GM21367 (cell line): Measurements from ENCODE around the gene NDST3.

ENCODE experiments used
- ATAC-seq: cut with Tn5 transposase; IDR thresholded peaks from one replicate; pipeline ENCODE4 v1.9.1; 2021; ENCODE audit not compliant: unreplicated experiment

NDST3 gene

DNA sequence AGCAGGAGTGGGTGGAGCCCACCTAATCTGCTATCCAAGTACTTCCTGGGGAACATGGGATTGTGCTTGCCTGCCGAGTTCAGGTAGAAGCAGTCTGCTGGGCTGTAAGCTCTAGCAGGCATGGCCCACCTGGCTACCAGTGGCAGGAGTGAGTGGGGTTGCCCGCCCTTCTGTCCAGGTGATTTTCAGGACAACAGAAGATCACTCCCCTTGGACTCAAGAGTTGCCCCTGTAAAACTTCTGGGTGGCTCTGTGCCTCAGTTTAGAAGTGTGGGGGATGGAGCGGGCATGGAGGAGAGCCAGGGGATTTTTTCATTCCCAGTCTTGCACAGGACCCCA, 43.5 kb downstream of the NDST3 start:
- no peak for ATAC-seq

DNA sequence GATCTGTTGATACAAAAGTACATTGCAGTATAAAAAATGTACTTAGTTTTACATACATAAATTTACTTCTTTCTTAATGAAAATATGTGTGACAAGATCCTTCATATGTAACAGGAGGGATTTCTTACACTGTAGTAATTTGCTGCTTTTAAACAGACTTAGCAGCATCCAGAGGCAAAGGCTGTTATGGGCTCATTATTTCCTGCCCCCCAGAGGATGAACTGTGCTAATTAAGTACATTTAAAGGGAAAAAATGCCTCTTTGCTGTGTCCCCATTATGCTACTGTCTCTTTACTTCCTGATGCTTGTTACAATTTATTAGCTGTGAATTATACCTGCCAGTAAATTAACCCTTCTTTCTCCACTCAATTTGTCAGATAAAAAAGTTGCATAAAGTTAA, 47.1 kb downstream of the NDST3 start:
- ATAC-seq = no peak

- no peak for ATAC-seq
These were observed 47.9 kb downstream of the NDST3 start for GRCh38 chr4:118082182-118082581.

DNA sequence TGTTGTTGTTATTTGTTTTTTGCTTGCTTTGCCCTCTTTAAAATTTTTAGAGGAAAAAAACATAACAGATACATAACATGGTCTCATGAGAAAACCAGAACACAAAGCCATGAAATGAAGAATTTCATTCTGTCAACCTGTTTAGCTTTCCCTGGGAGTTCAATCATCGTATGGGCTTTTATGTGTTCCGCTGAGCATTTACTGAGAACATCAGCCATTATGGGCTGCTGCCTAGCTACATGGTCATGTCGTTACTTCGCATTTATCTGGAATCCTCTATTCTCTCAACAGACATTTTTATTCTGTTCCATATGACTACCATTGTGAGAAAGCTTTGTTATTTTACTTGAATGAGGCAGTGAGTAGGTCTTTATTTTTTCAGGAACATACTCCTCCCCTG, 51.4 kb downstream of the NDST3 start:
- ATAC-seq = no peak

GRCh38 chr4:118086344-118086743, 52.1 kb downstream of the NDST3 start:
- no peak for ATAC-seq

DNA sequence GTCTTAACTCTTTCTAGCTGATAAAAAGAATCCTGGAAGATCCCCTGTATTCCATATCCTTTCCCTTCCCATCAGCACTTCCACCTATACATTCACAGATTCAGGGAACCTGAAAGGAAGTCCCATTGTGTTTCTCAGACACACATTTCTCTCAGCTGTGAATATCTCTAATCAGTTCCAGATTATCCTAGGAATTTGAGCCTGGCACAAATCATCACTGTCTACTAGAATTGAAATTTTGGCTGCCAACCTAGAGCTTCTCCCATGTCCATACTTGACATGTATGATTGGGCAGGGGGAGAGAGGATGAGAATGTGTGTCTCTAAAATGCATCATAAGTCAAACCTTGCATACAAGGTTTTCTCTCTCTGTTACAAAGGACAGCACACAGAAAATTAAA, 53.1 kb downstream of the NDST3 start:
- ATAC-seq = no peak

GRCh38 chr4:118099106-118099505, 64.8 kb downstream of the NDST3 start:
- no peak for ATAC-seq

- no peak for ATAC-seq
These were observed 67.9 kb downstream of the NDST3 start for GRCh38 chr4:118102195-118102594.

DNA sequence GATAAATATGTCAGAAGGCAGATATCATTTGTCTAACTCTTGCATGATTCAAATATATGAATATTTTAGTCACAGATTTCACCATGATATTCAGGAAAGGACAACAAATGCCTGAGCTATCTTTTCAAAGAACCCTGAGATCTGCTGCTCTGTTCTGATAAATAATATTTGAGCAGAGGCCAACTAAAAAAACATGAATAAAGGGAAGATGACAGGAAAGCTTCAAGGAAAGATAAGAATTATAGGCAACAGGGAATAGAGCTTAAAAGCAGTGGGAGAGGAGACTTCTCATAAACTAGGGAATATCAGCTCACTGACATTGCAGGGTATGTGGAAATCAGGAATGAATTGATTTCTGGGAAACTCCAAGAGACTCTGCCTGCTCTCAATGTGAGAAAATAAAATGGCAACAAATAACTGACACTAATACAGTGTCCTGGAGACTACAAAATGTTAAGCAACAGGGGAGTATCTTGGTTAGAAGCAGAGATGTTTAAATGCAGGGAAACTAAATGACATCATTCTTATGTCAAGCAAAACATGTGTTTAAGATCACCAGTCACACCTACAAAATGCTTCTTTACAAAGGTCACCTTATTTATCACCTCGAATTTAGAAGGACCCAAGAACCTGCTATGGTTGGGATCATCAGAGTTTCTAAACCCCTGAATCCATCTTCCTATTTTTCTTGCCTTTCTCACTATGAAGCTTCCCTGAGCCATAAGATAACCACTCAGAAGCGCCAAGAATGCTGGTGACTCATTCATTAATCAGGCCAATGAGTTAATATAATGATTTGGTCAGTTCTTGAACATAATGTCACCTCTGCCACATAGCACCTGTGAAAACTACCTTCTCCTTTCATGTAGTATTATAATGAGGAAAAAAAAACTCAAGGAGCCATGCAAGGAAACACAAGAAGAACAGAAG, 78.1 kb downstream of the NDST3 start:
- ATAC-seq = no peak

- ATAC-seq = peak; percentile 76
These were observed 78.9 kb downstream of the NDST3 start for GRCh38 chr4:118113220-118113619.

- ATAC-seq = no peak
These were observed 80.4 kb downstream of the NDST3 start for GRCh38 chr4:118114720-118115119.

DNA sequence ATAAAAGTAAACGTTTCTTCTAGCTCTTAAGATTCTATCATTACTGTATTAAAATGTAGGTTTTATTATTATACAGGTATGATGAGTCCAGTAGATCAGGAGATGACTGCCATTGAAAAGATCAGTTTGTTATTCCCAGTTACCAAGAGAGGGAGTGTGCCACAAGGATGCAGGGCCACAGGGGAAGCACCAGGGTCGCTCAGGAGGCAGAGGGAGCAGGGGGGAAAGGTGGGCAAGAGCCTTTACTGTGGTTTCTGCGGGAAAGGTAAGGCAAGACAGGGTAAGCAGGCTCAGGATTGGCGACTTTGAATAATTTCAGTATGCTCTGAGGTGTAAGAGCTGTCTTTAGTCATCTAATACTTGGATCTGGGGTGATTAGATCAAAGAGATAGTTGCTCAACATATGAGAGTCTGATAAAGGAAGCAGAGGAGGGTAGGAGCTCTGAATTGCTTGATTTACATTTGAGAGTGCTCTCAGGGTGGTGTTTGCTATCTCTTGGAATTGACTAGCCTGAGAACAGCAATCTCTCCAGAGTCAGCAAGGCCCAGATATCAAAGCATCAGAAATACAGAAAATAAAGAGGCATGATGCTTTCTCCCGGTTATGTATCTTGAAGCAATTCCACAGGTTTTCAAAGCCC, 86.0 kb downstream of the NDST3 start:
- ATAC-seq = no peak

DNA sequence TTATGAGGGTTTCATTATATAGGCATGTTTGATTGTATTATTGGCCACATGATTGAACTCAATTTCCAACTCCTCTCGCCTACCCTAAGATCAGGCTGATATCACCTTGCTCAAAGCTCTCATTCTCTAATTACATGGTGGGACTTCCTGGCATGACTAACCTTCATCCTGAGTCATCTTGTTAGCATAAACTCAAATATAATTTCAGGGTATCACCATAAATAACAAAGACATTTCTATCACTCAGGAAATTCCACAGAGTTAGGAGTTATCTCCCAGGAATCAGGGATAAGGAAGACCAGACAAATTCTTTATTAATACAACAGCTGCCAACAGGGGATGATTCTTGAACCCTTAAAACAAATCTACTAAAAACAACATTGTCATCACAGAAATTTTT, 90.7 kb downstream of the NDST3 start:
- no peak for ATAC-seq

DNA sequence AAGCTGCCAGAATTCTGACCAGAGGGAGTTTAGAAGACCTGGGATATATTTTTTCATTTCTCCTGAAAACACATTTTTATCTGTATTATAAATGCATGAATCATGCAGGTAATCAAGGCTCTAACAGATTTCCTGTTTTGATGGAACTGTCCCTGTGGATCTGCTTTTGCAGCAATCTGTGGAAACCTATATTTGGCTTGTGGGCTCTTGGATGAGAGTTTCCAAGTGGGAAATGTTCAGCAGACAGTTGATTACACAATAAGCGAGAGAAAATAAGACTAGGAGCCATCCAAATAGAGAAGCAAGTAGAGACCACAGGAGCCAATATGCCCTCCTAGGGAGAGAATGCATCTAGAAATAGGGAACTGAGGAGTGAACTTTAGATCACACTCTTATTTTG, 105.0 kb downstream of the NDST3 start:
- no peak for ATAC-seq

GRCh38 chr4:118141240-118141639, 107.0 kb downstream of the NDST3 start:
- no peak for ATAC-seq

GRCh38 chr4:118154649-118155048, 120.4 kb downstream of the NDST3 start:
- no peak for ATAC-seq

- ATAC-seq = no peak
These were observed 121.2 kb downstream of the NDST3 start for GRCh38 chr4:118155516-118155915.

DNA sequence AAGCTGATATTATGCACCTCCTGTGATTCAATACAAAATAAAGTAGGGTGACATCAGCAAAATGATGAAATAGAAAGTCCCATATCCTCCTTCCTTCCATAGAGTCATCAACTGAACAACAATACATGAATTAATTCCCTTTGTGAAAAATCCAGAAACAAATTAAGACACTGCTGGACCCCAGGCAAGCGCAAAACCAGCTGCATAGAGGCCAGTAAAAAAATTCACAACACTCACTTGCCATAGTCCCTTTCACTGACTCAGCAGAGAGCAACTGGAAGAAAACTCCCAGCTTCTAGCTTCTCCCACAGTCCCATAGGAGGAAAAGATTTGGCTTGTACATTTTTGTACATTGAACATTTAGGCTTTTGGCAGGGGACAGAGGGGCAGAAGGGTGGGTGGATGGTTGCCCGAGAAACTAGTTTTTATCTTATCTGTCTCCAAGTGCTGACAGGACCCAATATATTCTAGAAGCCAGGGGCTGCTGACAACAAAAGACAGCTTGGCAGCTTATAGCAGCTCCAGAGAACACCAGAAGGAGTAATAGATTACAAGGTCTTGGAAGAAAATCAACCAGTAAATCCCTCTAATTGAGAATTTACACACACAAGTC, 124.6 kb downstream of the NDST3 start:
- no peak for ATAC-seq

DNA sequence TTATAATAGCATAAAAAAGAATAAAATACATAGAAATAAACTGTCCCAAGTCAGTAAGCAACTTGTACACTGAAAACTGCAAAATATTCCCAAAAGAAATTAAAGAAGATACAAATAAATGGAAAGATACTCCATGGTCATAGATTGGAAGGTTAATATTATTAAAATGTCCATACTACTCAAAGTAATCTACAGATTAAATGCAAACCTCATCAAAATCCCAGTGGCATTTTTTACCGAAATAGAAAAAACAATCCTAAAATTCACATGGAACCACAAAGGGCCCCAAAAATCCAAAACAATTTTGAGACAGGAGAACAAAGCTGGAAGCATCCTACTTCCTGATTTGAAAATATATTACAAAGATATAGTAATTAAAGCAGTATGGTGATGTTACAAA, 133.0 kb downstream of the NDST3 start:
- no peak for ATAC-seq

GRCh38 chr4:118171381-118171780, 137.1 kb downstream of the NDST3 start:
- no peak for ATAC-seq

DNA sequence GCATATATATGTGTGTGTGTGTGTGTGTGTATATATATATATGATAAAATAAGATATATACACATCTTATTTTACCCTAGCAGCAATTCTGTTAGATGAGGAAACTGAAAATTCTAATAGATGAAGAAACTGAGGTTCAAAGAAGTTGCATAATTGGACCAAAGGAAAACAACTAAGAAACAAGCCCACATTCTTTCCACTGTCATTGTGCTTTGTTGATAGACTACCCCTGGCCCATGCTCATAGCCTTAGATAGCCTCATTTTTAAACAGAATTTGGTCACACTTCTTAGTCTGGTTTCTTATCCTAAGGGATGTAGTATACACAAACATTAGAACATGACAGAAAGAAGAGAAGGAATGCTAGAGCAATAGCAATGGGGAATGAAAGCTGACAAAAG, 138.8 kb downstream of the NDST3 start:
- no peak for ATAC-seq
